HCT116 (cell line): ENCODE measurements around the gene RUNX1. TPM values are rescaled to one million over a fixed set of nuclear protein-coding genes. Genes with fewer than 3 reads are reported as not detected.

Source experiments
- ATAC-seq: fragments of 200-7000 bp; cut with Tn5 transposase; 2 replicates; pipeline ENCODE4 v1.9.1; 2020; ENCODE audit warnings: mild to moderate bottlenecking, moderate library complexity
- BruUV-seq: library from RNA; stranded (reverse); fragments of 400-500 nt; replicated peaks from 2 replicates; lab custom pipeline; 2021; lab: Mats Ljungman, UMichigan
- CTCF ChIA-PET: fragments of 300-600 bp; sonication (Branson Sonifier 250); formaldehyde crosslinking; loops from one replicate; lab custom pipeline; 2021; ENCODE audit warnings: antibody characterized with exemption; lab: Charles Lee
- POLR2A ChIA-PET: fragments of 300-600, 350-600 bp; sonication (Branson Sonifier 250); formaldehyde crosslinking; loops from one replicate; lab custom pipeline; 2021; ENCODE audit warnings: antibody characterized with exemption; lab: Charles Lee
- RAD21 ChIA-PET, 2 experiments: fragments of 300-600 bp; sonication (Branson Sonifier 250); formaldehyde crosslinking; loops; one replicate each; lab custom pipeline; 2023; ENCODE audit warnings: low total read pairs in 2 of 2; ENCODE audit not compliant: uncharacterized antibody in 2 of 2, unreplicated experiment in 2 of 2, low non-redundant PET in 1 of 2; lab: Charles Lee
- DNase-seq: peaks from one replicate; pipeline ENCODE4 v3.0.0-alpha.2; 2010; ENCODE audit warnings: low read depth, low spot score
- H2AFZ ChIP-seq: fragments of 200-600 bp; shearing (Covaris generic), sonication (generic); 2 replicates; pipeline ENCODE4 v1.6.1; 2017; ENCODE audit warnings: low read depth, mixed run types, mixed read lengths, antibody characterized with exemption, low read length; ENCODE audit not compliant: poor library complexity, severe bottlenecking
- H3K27ac ChIP-seq: 2 replicates; pipeline ENCODE4 v1.5.1; 2012; ENCODE audit warnings: low read depth, low read length
- H3K27me3 ChIP-seq: fragments of 200-600 bp; sonication (generic); 2 replicates; pipeline ENCODE4 v1.6.1; 2016; ENCODE audit warnings: mixed run types, low read length, mixed read lengths; ENCODE audit not compliant: insufficient read depth
- H3K36me3 ChIP-seq, 2 experiments: fragments of 200-500 bp in 1 of 2; fragments of 200-600 bp in 1 of 2; sonication (Bioruptor generic) in 1 of 2; sonication (generic) in 1 of 2; 2 replicates each; pipeline versions ENCODE4 v1.5.1 to v1.6.1; 2014 to 2016; ENCODE audit warnings: low read length in 2 of 2, inconsistent platforms in 1 of 2, mixed read lengths in 1 of 2, mixed run types in 1 of 2; ENCODE audit not compliant: insufficient read depth in 2 of 2, control insufficient read depth in 1 of 2
- H3K4me1 ChIP-seq, 2 experiments: fragments of 200-600 bp in 1 of 2; sonication (generic) in 1 of 2; 2 replicates each; pipeline versions ENCODE4 v1.5.1 to v1.6.1; 2012 to 2017; ENCODE audit warnings: low read length in 2 of 2, inconsistent platforms in 1 of 2, mild to moderate bottlenecking in 1 of 2, mixed read lengths in 1 of 2, mixed run types in 1 of 2, moderate library complexity in 1 of 2; ENCODE audit not compliant: insufficient read depth in 2 of 2, control insufficient read depth in 1 of 2
- H3K4me2 ChIP-seq: fragments of 200-600 bp; sonication (generic); 2 replicates; pipeline ENCODE4 v1.6.1; 2017; ENCODE audit warnings: mixed run types, low read length, mixed read lengths
- H3K4me3 ChIP-seq, 2 experiments: fragments of 200-600 bp in 1 of 2; sonication (generic) in 1 of 2; replicated peaks in 1 of 2; 2 replicates each; pipeline ENCODE4 v1.5.1; 2011 to 2016; ENCODE audit warnings: low read length in 2 of 2, control low read depth in 1 of 2, low read depth in 1 of 2, mild to moderate bottlenecking in 1 of 2, mixed read lengths in 1 of 2, mixed run types in 1 of 2
- H3K79me2 ChIP-seq: fragments of 200-600 bp; sonication (generic); 2 replicates; pipeline ENCODE4 v1.6.1; 2017; ENCODE audit warnings: mild to moderate bottlenecking, mixed run types, low read length, moderate library complexity, mixed read lengths; ENCODE audit not compliant: insufficient read depth
- H3K9ac ChIP-seq: fragments of 200-600 bp; sonication (generic); 2 replicates; pipeline ENCODE4 v1.6.1; 2016; ENCODE audit warnings: low read length, mixed read lengths
- H3K9me2 ChIP-seq: fragments of 200-600 bp; sonication (generic), shearing (Covaris generic); 2 replicates; pipeline ENCODE4 v1.6.1; 2017; ENCODE audit warnings: mixed run types, mild to moderate bottlenecking, moderate library complexity; ENCODE audit not compliant: insufficient read depth
- H3K9me3 ChIP-seq, 2 experiments: fragments of 200-500 bp in 1 of 2; fragments of 200-600 bp in 1 of 2; sonication (Bioruptor generic) in 1 of 2; sonication (generic) in 1 of 2; 2 replicates each; pipeline ENCODE4 v1.6.1; 2014 to 2017; ENCODE audit warnings: low read length in 2 of 2, mixed read lengths in 2 of 2, inconsistent platforms in 1 of 2, low read depth in 1 of 2, mild to moderate bottlenecking in 1 of 2, mixed run types in 1 of 2, moderate library complexity in 1 of 2; ENCODE audit not compliant: control insufficient read depth in 1 of 2, insufficient read depth in 1 of 2
- H4K20me1 ChIP-seq: fragments of 200-600 bp; sonication (generic), shearing (Covaris generic); 2 replicates; pipeline ENCODE4 v1.6.1; 2017; ENCODE audit warnings: mixed run types, mild to moderate bottlenecking, moderate library complexity; ENCODE audit not compliant: insufficient read depth
- EZH2 ChIP-seq: fragments of 200-600 bp; sonication (generic); IDR thresholded peaks from 2 replicates; pipeline ENCODE4 v1.6.1; 2017; ENCODE audit warnings: antibody characterized with exemption, mixed run types
- intact Hi-C: fragments of 100-400 bp; cut with micrococcal nuclease; formaldehyde crosslinking; loops from 2 replicates; pipeline ENCODE4 v1.10.0; 2022
- total RNA-seq: library from RNA; stranded (reverse); gene quantifications from one replicate; pipeline ENCODE4 v1.2.1, GENCODE V29; 2021; ENCODE audit not compliant: unreplicated experiment
- TF ChIP-seq, protein P1 (sequence below): IDR thresholded peaks from 2 replicates; pipeline ENCODE4 v1.6.1; 2012; ENCODE audit warnings: low read depth
- TF ChIP-seq, protein P2 (sequence below), 3 experiments: fragments of 200-600 bp in 1 of 3; sonication (generic) in 1 of 3; IDR thresholded peaks in 2 of 3; conservative IDR thresholded peaks in 1 of 3; 2 replicates each; pipeline ENCODE4 v1.5.1; 2012 to 2017; ENCODE audit warnings: low read depth in 2 of 3, low read length in 2 of 3, antibody characterized with exemption in 1 of 3, borderline replicate concordance in 1 of 3, control low read depth in 1 of 3, mild to moderate bottlenecking in 1 of 3, mixed read lengths in 1 of 3, mixed run types in 1 of 3, moderate library complexity in 1 of 3; ENCODE audit not compliant: insufficient read depth in 1 of 3

RUNX1 gene
- total RNA-seq, 1 experiment from 2014 or later = 33.5 TPM

DNA sequence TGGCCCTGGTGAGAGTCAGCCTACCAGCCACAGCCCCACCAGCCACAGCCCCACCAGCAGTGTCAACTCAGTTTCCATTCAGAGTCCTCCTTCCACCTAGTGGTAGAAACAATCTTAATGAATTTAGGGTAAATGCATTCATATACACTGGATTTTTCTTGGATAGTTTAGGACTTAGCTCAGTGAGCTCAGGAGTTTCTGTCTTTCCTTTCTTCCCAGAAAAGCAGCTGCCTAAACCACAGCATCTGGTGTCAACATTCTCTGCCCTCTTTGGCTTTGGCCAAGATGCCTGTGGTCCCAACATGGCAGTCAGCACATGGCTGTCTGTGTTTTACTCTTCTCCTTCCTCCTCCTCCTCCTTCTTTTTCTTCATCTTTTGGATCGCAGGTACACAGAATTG lies 286.3 kb downstream of the RUNX1 start:
- Histone ChIP-seq H3K4me1 (no peaks in the 10 kb centered on the region), H3K79me2 (no peaks in the 10 kb centered on the region), H3K4me3 (no peak overlapping the region), H3K9me2 (no peaks in the 10 kb centered on the region; the same call in 1 of the 2 replicates), H3K27me3 (no peaks in the 10 kb centered on the region), H3K27ac (no peak overlapping the region), H4K20me1 (no peaks in the 10 kb centered on the region), H3K9ac (no peak overlapping the region), H3K36me3 (no peaks in the 10 kb centered on the region), H2AFZ (no peak overlapping the region), H3K4me2 (no peak overlapping the region), H3K9me3 (no peaks in the 10 kb centered on the region)
- TF ChIP-seq, protein P1, sequence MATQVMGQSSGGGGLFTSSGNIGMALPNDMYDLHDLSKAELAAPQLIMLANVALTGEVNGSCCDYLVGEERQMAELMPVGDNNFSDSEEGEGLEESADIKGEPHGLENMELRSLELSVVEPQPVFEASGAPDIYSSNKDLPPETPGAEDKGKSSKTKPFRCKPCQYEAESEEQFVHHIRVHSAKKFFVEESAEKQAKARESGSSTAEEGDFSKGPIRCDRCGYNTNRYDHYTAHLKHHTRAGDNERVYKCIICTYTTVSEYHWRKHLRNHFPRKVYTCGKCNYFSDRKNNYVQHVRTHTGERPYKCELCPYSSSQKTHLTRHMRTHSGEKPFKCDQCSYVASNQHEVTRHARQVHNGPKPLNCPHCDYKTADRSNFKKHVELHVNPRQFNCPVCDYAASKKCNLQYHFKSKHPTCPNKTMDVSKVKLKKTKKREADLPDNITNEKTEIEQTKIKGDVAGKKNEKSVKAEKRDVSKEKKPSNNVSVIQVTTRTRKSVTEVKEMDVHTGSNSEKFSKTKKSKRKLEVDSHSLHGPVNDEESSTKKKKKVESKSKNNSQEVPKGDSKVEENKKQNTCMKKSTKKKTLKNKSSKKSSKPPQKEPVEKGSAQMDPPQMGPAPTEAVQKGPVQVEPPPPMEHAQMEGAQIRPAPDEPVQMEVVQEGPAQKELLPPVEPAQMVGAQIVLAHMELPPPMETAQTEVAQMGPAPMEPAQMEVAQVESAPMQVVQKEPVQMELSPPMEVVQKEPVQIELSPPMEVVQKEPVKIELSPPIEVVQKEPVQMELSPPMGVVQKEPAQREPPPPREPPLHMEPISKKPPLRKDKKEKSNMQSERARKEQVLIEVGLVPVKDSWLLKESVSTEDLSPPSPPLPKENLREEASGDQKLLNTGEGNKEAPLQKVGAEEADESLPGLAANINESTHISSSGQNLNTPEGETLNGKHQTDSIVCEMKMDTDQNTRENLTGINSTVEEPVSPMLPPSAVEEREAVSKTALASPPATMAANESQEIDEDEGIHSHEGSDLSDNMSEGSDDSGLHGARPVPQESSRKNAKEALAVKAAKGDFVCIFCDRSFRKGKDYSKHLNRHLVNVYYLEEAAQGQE = no peak
- TF ChIP-seq EZH2 = no peak
- TF ChIP-seq, protein P2, sequence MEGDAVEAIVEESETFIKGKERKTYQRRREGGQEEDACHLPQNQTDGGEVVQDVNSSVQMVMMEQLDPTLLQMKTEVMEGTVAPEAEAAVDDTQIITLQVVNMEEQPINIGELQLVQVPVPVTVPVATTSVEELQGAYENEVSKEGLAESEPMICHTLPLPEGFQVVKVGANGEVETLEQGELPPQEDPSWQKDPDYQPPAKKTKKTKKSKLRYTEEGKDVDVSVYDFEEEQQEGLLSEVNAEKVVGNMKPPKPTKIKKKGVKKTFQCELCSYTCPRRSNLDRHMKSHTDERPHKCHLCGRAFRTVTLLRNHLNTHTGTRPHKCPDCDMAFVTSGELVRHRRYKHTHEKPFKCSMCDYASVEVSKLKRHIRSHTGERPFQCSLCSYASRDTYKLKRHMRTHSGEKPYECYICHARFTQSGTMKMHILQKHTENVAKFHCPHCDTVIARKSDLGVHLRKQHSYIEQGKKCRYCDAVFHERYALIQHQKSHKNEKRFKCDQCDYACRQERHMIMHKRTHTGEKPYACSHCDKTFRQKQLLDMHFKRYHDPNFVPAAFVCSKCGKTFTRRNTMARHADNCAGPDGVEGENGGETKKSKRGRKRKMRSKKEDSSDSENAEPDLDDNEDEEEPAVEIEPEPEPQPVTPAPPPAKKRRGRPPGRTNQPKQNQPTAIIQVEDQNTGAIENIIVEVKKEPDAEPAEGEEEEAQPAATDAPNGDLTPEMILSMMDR (IDR thresholded peaks at IDR 0.05 in 2 of 3, conservative IDR thresholded peaks at IDR 0.05 in 1 of 3; ENCODE audit: borderline replicate concordance in 1 of 3, insufficient read depth in 1 of 3, low read depth in 2 of 3, low read length in 2 of 3) = peak in 1 of 3 experiments; percentile 28; a peak in 1 of 6 replicates
- no peak for DNase-seq
- intact Hi-C loops = no loop called here
- RAD21 ChIA-PET = no interaction called here
- peak; percentile 53; the same call in 1 of the 2 replicates for ATAC-seq
- POLR2A ChIA-PET = no interaction called here
- BruUV-seq = no TSS peak
- CTCF ChIA-PET = interaction anchor here (1.3 to 1.6 kb wide), 3 partner anchors 8 to 17 kb away, joined by 3 to 5 read pairs (median 3); no protein-coding TSS in a partner anchor
